Embryonic facial prominence (tissue), 1 donor: ENCODE measurements around the gene PARK7.

Experiments used
- DNase-seq: peaks from one replicate; pipeline ENCODE4 v3.0.0-alpha.2; 2016; ENCODE audit errors: extremely low spot score

PARK7 gene

DNA sequence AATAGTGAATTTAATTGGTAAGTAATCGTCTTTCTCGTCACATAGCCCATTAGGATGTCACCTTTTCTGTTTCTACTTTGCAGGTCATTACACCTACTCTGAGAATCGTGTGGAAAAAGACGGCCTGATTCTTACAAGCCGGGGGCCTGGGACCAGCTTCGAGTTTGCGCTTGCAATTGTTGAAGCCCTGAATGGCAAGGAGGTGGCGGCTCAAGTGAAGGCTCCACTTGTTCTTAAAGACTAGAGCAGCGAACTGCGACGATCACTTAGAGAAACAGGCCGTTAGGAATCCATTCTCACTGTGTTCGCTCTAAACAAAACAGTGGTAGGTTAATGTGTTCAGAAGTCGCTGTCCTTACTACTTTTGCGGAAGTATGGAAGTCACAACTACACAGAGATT is 23.3 kb downstream of the PARK7 start:
- no peak for DNase-seq

DNA sequence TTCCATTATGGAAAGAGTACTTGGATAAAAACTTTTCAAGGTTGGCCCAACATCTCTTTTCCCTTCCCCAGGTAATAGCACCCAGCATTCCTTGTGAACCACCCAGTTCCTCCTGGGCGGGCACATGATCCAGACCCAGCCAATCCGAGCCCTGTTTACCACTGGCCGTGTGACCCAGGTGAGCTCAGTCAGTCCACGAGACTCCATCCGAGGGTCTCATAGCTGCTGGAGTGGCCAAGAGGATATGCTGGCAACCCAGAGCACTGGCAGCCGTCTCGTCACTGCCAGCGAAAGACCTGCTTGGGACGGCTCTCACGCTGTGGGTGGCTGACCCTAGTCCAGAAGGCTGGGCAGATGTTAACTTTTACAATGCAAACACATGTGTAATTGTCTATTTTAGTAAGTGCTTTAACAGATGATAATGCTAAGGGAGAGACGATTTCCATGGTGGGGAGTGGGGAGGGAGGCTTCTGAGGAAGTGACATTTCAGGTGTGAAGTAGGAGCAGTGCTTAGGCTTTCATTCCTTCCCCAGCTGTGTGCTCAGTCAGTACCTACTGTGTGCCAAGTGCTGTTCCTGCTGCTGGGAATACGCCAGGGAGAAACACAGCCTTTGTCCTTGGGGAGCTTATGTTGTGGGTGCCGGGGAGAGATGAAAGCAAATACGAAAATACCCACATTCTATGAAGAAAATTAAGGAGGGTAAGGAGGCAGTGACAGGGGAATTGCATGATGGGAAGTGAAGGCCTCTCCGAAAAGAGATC is 24.5 kb downstream of the PARK7 start:
- no peak for DNase-seq

DNA sequence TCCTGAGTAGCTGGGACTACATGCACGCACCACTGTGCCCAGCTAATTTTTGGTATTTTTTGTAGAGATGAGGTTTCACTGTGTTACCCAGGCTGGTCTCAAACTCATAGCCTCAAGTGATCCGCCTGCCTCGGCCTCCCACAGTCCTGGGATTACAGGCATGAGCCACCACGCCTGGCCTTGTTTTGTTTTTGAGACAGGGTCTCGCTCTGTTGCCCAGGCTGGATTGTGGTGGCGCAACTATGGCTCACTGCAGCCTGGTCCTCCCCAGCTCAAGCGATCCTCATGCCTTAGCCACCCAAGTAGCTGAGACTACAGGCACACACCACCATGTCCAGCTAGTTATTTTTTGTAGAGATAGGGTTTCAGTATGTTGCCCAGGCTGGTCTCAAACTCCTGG is 26.0 kb downstream of the PARK7 start:
- no peak for DNase-seq

DNA sequence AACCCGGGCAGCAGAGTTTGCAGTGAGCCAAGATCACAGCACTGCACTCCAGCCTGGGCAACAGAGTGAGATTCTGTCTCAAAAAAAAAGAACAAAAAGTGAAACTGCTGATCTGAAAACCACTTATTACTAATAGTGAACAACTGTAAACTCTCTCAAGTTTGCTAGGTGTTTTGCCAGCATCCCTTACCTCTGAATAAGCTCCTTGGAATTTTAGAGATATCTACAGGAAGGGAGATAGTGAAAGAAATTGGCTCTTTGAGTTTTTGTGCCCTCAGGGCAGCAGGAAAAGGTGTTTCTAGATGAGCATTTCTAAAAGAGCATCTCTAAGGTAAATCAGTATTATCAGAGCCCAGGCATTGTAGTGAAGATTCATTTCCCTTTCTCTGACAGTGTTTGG is 27.1 kb downstream of the PARK7 start:
- no peak for DNase-seq

GRCh38 chr1:7989762-7990428 is 28.4 kb downstream of the PARK7 start:
- no peak for DNase-seq

- DNase-seq, result no peak
Measured at GRCh38 chr1:7991504-7992440, 30.3 kb downstream of the PARK7 start.

DNA sequence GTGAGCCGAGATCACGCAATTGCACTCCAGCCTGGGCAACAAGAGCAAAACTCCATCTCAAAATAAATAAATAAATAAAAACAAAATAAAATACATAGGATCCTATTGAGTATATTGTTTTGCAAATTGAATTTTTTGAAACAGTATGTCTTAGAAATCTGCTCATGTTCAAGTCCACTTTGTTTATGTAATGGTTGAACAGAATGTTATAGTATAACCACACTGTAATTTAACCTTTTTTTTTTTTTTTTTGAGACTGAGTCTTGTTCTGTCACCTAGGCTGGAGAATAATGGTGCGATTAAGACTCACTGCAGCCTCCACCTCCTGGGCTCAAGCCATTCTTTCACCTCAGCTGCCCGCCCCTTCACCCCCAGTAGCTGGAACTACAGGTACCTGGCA is 31.4 kb downstream of the PARK7 start:
- DNase-seq, result no peak

DNA sequence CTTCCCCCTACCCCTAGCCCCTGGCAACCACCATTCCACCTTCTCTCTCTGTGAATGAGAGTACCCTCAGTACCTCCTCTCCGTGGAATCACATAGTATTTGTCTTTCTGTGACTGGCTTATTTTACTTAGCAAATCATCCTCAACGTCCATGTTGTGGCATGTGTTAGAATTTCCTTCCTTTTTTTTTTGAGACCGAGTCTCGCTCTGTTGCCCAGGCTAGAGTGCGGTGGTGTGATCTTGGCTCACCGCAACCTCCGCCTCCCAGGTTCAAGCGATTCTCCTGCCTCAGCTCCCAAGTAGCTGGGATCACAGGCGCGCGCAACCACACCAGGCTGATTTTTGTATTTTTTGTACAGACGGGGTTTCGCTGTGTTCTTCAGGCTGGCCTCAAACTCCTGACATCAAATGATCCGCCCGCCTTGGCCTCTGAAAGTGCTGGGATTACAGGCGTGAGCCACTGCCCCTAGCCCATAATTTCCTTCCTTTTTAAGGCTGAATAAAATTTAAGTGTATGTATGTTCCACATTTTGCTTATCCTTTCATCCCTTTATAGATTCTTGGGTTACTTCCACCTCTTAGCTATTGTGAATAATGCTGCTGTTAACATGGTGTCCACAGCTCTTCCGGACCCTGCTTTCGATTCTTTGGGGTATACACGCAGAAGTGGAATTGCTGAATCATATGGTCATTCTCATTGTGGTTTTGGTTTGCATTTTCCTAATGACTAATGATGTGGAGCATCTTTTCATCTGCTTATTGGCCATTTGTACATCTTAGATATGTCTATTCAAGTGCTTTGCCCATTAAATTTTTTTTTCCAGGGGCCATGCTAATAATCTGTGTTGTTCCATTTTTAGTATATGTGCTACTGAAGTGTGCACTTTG is 32.3 kb downstream of the PARK7 start:
- DNase-seq, result no peak

GRCh38 chr1:7994827-7995226 is 33.3 kb downstream of the PARK7 start:
- no peak for DNase-seq

- DNase-seq, result no peak
Measured at GRCh38 chr1:7995437-7995836, 33.9 kb downstream of the PARK7 start.

DNA sequence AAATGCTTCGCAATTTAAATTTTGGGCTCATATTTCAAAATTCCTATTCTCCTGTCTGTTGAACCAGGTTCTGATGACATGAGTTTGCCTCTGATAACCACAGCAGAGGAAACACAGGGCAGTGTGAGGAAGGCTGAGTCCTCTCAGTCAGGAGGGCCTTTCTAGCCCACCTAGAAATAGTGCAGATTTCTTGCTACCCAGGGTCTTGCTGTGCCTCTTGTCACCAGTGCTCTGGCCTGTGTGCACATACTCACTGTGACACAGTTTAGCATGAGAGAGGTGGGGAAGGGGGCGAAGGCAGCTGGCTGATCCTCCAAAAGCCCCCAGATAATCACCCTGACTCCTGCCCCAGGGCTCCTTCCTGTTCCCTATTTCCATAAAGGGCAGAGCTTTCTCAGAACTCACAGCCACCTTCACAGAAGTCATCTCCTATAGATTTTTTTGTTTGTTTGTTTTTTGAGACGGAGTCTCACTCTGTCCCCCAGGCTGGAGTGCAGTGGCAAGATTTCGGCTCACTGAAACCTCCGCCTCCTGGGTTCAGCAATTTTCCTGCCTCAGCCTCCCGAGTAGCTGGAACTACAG is 40.9 kb downstream of the PARK7 start:
- no peak for DNase-seq

- no peak for DNase-seq
Measured at GRCh38 chr1:8002921-8003320, 41.4 kb downstream of the PARK7 start.

GRCh38 chr1:8003438-8004112 is 42.1 kb downstream of the PARK7 start:
- no peak for DNase-seq

- no peak for DNase-seq
Measured at GRCh38 chr1:8004113-8004802, 42.7 kb downstream of the PARK7 start.

GRCh38 chr1:8004803-8005573 is 43.5 kb downstream of the PARK7 start:
- peak; percentile 63 for DNase-seq

DNA sequence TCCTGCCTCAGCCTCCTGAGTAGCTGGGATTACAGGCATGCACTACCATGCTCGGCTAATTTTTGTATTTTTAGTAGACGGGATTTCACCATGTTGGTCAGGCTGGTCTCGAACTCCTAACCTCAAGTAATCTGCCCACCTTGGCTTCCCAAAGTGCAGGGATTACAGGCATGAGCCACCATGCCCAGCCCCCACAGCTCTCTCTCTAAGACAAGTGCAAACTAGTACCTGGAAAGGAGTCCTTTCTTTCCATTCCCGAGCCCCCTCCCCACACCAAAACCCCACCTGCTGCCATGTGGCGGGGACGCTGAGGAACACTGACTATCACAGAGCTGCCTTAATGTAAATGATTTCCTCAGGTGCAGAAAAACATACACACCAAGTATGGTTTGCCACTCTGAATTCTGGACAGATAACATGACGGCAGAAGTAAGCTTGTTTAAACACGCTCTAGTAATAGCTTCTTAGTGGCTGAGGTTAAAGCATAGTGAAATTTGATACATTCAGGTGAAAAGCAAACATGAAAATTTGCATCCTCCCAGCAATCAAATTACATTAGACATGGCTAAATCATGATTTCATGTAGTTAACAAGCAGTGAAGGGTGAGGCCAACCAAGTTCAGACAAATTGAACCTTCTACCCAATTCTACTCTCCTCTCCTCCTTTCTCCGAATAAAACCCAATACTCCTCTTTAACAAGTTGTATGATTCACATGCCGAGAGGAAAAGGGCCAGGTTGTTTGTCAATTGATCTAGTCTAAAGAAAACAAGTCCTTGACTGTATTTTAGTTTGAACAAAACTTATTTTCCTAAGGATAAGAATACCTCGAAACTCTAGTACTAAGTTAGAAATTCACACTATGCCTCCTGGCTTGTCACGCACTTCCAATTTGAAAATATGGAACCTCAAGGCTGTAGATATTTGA is 44.8 kb downstream of the PARK7 start:
- DNase-seq, result no peak

GRCh38 chr1:8009043-8010002 is 47.8 kb downstream of the PARK7 start:
- no peak for DNase-seq
